Peyer's patch (tissue), 4 donors: ENCODE measurements around the gene CABCOCO1. TPM values are rescaled to one million over a fixed set of nuclear protein-coding genes. Genes with fewer than 3 reads are reported as not detected.
"Not testable (repeated sequence)": the region's sequence is repeated elsewhere in the genome, so short reads cannot be mapped to it uniquely, and the experiment has no call there.

Source experiments
- DNase-seq, 3 donors: peaks; one replicate each; pipeline ENCODE4 v3.0.0-alpha.2; 2017 to 2019
- H3K27ac ChIP-seq, 4 donors: fragments of 200-600 bp; sonication (generic); one replicate each; pipeline ENCODE4 v1.5.1; 2016 to 2019
- H3K27me3 ChIP-seq, 2 donors: fragments of 200-600 bp; sonication (generic); one replicate each; pipeline ENCODE4 v1.5.1; 2019
- H3K36me3 ChIP-seq, 3 donors: fragments of 200-600 bp; sonication (generic); one replicate each; pipeline ENCODE4 v1.5.1; 2016 to 2019
- H3K4me1 ChIP-seq, 4 donors: fragments of 200-600 bp; sonication (generic); one replicate each; pipeline ENCODE4 v1.5.1; 2016 to 2019
- H3K4me3 ChIP-seq, 4 donors: fragments of 200-600 bp; sonication (generic); 1 replicate in 3 of 4; 2 replicates in 1 of 4; pipeline ENCODE4 v1.5.1; 2016 to 2019; ENCODE audit warnings: mild to moderate bottlenecking in 1 of 4
- H3K9me3 ChIP-seq, 4 donors: fragments of 200-600 bp; sonication (generic); one replicate each; pipeline ENCODE4 v1.5.1; 2016 to 2019; ENCODE audit warnings: mild to moderate bottlenecking in 1 of 4
- CTCF ChIP-seq, 6 experiments: fragments of 450-650 bp in 4 of 6; fragments of 200-600 bp in 2 of 6; sonication (generic) in 1 of 6; IDR thresholded peaks; one replicate each; pipeline ENCODE4 v1.5.1; 2017 to 2019; ENCODE audit warnings: antibody characterized with exemption in 6 of 6, mild to moderate bottlenecking in 3 of 6, moderate library complexity in 1 of 6
- POLR2A ChIP-seq, 2 donors: fragments of 450-650 bp; IDR thresholded peaks; one replicate each; pipeline ENCODE4 v1.5.1; 2017; ENCODE audit warnings: antibody characterized with exemption in 2 of 2, mild to moderate bottlenecking in 2 of 2, moderate library complexity in 2 of 2
- total RNA-seq, 4 donors: library from RNA; depleted of rRNA; stranded (reverse); fragments of >200 nt; gene quantifications; one replicate each; pipeline ENCODE4 v1.1.0, GENCODE V29; 2016

The CABCOCO1 gene
- total RNA-seq, 4 donors from 2014 or later, result not detected

GRCh38 chr10:61701055-61701705, 38.5 kb downstream of the CABCOCO1 start:
- H3K27me3 ChIP-seq, result no peaks in the 10 kb centered on the region
- H3K4me1 ChIP-seq, result no peaks in the 10 kb centered on the region
- H3K36me3 ChIP-seq, result no peaks in the 10 kb centered on the region
- TF ChIP-seq CTCF (IDR thresholded peaks at IDR 0.05) (no peak), POLR2A (IDR thresholded peaks at IDR 0.05) (no peak)
- DNase-seq, result no peak
- H3K4me3 ChIP-seq, result no peak overlapping the region
- no peaks in the 10 kb centered on the region for H3K9me3 ChIP-seq
- H3K27ac ChIP-seq, result no peak overlapping the region

GRCh38 chr10:61701706-61702105, 39.0 kb downstream of the CABCOCO1 start:
- no peaks in the 10 kb centered on the region for H3K4me1 ChIP-seq
- no peak overlapping the region for H3K27ac ChIP-seq
- TF ChIP-seq CTCF (IDR thresholded peaks at IDR 0.05), result no peak
- TF ChIP-seq POLR2A (IDR thresholded peaks at IDR 0.05), result no peak
- DNase-seq, result no peak
- no peaks in the 10 kb centered on the region for H3K27me3 ChIP-seq
- no peaks in the 10 kb centered on the region for H3K9me3 ChIP-seq
- H3K36me3 ChIP-seq, result no peaks in the 10 kb centered on the region
- no peak overlapping the region for H3K4me3 ChIP-seq

- no peak overlapping the region for H3K4me3 ChIP-seq
- H3K9me3 ChIP-seq, result no peaks in the 10 kb centered on the region
- no peaks in the 10 kb centered on the region for H3K27me3 ChIP-seq
- H3K36me3 ChIP-seq, result no peaks in the 10 kb centered on the region
- TF ChIP-seq CTCF (IDR thresholded peaks at IDR 0.05) (no peak), POLR2A (IDR thresholded peaks at IDR 0.05) (no peak)
- no peak for DNase-seq
- H3K27ac ChIP-seq, result no peak overlapping the region
- no peaks in the 10 kb centered on the region for H3K4me1 ChIP-seq
Measured at GRCh38 chr10:61702584-61702983, 39.9 kb downstream of the CABCOCO1 start.

- no peak for TF ChIP-seq POLR2A (IDR thresholded peaks at IDR 0.05)
- no peak for TF ChIP-seq CTCF (IDR thresholded peaks at IDR 0.05)
- Histone ChIP-seq H3K9me3 (no peaks in the 10 kb centered on the region), H3K27ac (no peak overlapping the region), H3K4me3 (no peak overlapping the region), H3K36me3 (no peaks in the 10 kb centered on the region), H3K27me3 (no peaks in the 10 kb centered on the region), H3K4me1 (no peaks in the 10 kb centered on the region)
- DNase-seq, result no peak
Measured at GRCh38 chr10:61705022-61705613, 42.4 kb downstream of the CABCOCO1 start.

GRCh38 chr10:61708846-61709245, 46.1 kb downstream of the CABCOCO1 start:
- Histone ChIP-seq H3K27ac (no peak overlapping the region), H3K27me3 (no peaks in the 10 kb centered on the region), H3K4me1 (no peaks in the 10 kb centered on the region), H3K9me3 (no peaks in the 10 kb centered on the region), H3K4me3 (no peak overlapping the region), H3K36me3 (no peaks in the 10 kb centered on the region)
- no peak for TF ChIP-seq POLR2A (IDR thresholded peaks at IDR 0.05)
- no peak for TF ChIP-seq CTCF (IDR thresholded peaks at IDR 0.05)
- no peak for DNase-seq

GRCh38 chr10:61712105-61712504, 49.4 kb downstream of the CABCOCO1 start:
- not testable (repeated sequence) for DNase-seq, H3K27ac ChIP-seq, H3K4me1 ChIP-seq, H3K36me3 ChIP-seq, H3K4me3 ChIP-seq, H3K27me3 ChIP-seq, H3K9me3 ChIP-seq

- not testable (repeated sequence) for H3K36me3 ChIP-seq, H3K27me3 ChIP-seq, H3K27ac ChIP-seq, H3K4me1 ChIP-seq, DNase-seq, H3K4me3 ChIP-seq, H3K9me3 ChIP-seq
Measured at GRCh38 chr10:61719475-61719874, 56.7 kb downstream of the CABCOCO1 start.
